Naive thymus-derived CD4-positive, alpha-beta T cell (primary cell): ENCODE data around the gene LRRC52. TPM values are rescaled to one million over a fixed set of nuclear protein-coding genes. Genes with fewer than 3 reads are reported as not detected.

ENCODE experiments used
- ATAC-seq: fragments of 150-1000 bp; cut with Tn5 transposase; 2 replicates; pipeline ENCODE4 v1.10.0; 2021; ENCODE audit warnings: mild to moderate bottlenecking, moderate library complexity
- CTCF ChIA-PET: fragments of 350-600 bp; sonication (Branson Sonifier 250); formaldehyde crosslinking; loops from one replicate; lab custom pipeline; 2021; ENCODE audit warnings: antibody characterized with exemption; lab: Charles Lee
- POLR2A ChIA-PET: fragments of 350-600 bp; sonication (Branson Sonifier 250); formaldehyde crosslinking; loops from one replicate; lab custom pipeline; 2021; ENCODE audit warnings: antibody characterized with exemption, inconsistent platforms; lab: Charles Lee
- DNase-seq, 9 donors: peaks; one replicate each; pipeline versions ENCODE4 v3.0.0 to v3.0.0-alpha.2; 2020 to 2022; ENCODE audit warnings: mixed read lengths in 1 of 9
- H3K27ac ChIP-seq: one replicate; pipeline ENCODE4 v1.7.0; 2013; ENCODE audit warnings: mild to moderate bottlenecking, low read depth, low read length, moderate library complexity
- H3K27me3 ChIP-seq, 2 donors: one replicate each; pipeline ENCODE4 v1.7.0; 2013; ENCODE audit warnings: low read length in 2 of 2, mild to moderate bottlenecking in 2 of 2, moderate library complexity in 2 of 2; ENCODE audit not compliant: control insufficient read depth in 2 of 2, insufficient read depth in 2 of 2
- H3K36me3 ChIP-seq, 3 experiments: 1 replicate in 2 of 3; 2 replicates in 1 of 3; pipeline ENCODE4 v1.7.0; 2013; ENCODE audit warnings: low read length in 3 of 3, mild to moderate bottlenecking in 3 of 3, moderate library complexity in 1 of 3; ENCODE audit not compliant: insufficient read depth in 3 of 3, control insufficient read depth in 2 of 3
- H3K4me1 ChIP-seq, 2 donors: one replicate each; pipeline ENCODE4 v1.7.0; 2013; ENCODE audit warnings: low read length in 2 of 2, mild to moderate bottlenecking in 2 of 2, moderate library complexity in 1 of 2; ENCODE audit not compliant: control insufficient read depth in 2 of 2, insufficient read depth in 2 of 2
- H3K4me3 ChIP-seq: 2 replicates; pipeline ENCODE4 v1.7.0; 2013; ENCODE audit warnings: mild to moderate bottlenecking, low read length
- H3K9me3 ChIP-seq, 3 experiments: 1 replicate in 2 of 3; 2 replicates in 1 of 3; pipeline ENCODE4 v1.7.0; 2013; ENCODE audit warnings: low read length in 3 of 3; ENCODE audit not compliant: control insufficient read depth in 2 of 3
- H3K27ac Mint-ChIP-seq, 9 donors: one replicate each; pipeline ENCODE4 v1.8.0; 2020 to 2022; ENCODE audit warnings: mixed read lengths in 9 of 9, mild to moderate bottlenecking in 8 of 9, moderate library complexity in 5 of 9, inconsistent platforms in 2 of 9
- H3K27me3 Mint-ChIP-seq, 5 donors: one replicate each; pipeline ENCODE4 v1.8.0; 2021 to 2022; ENCODE audit warnings: mixed read lengths in 5 of 5, mild to moderate bottlenecking in 1 of 5
- H3K36me3 Mint-ChIP-seq, 5 donors: one replicate each; pipeline ENCODE4 v1.8.0; 2020 to 2022; ENCODE audit warnings: mixed read lengths in 5 of 5, mild to moderate bottlenecking in 3 of 5, inconsistent platforms in 1 of 5
- H3K4me1 Mint-ChIP-seq, 7 donors: one replicate each; pipeline ENCODE4 v1.8.0; 2020 to 2022; ENCODE audit warnings: mixed read lengths in 7 of 7, mild to moderate bottlenecking in 3 of 7, inconsistent platforms in 1 of 7
- H3K4me3 Mint-ChIP-seq, 10 donors: one replicate each; pipeline ENCODE4 v1.8.0; 2020 to 2022; ENCODE audit warnings: mild to moderate bottlenecking in 10 of 10, mixed read lengths in 10 of 10, moderate library complexity in 6 of 10, inconsistent platforms in 2 of 10
- H3K9me3 Mint-ChIP-seq, 11 donors: one replicate each; pipeline ENCODE4 v1.8.0; 2020 to 2022; ENCODE audit warnings: mixed read lengths in 11 of 11, mild to moderate bottlenecking in 4 of 11, inconsistent platforms in 1 of 11, moderate library complexity in 1 of 11
- intact Hi-C, 2 donors: fragments of 100-400 bp; cut with micrococcal nuclease; formaldehyde crosslinking; loops; one replicate each; pipeline ENCODE4 v1.15.1; 2023
- polyA plus RNA-seq, 2 donors: library from polyadenylated mRNA; unstranded; fragments of 300-500 nt; fragmentation: Illumina TruSeq; gene quantifications; one replicate each; pipeline ENCODE4 v1.2.3, GENCODE V29; 2021
- total RNA-seq, 6 experiments: library from RNA in 5 of 6; stranded (reverse) in 5 of 6; gene quantifications; 1 replicate in 5 of 6; 2 replicates in 1 of 6; pipeline ENCODE4 v1.2.3 and lab custom pipeline; 2021 to 2026

The LRRC52 gene
- total and polyA plus RNA-seq, 7 experiments from 2014 or later: not detected

GRCh38 chr1:165595246-165595938, 51.6 kb downstream of the LRRC52 start:
- H3K27me3 Mint-ChIP-seq: peaks cover 30 to 65% (median 60%) of the 10 kb centered on the region in 5 donors
- H3K36me3 ChIP-seq: no peaks in the 10 kb centered on the region
- peaks cover 0 to 1% (median 0%) of the 10 kb centered on the region in 11 donors for H3K9me3 Mint-ChIP-seq
- POLR2A ChIA-PET: no interaction called here
- CTCF ChIA-PET: interaction anchor here (0.7 to 11.0 kb wide), 3 partner anchors 144 to 202 kb away, joined by 3 to 127 read pairs (median 3); no protein-coding TSS in a partner anchor
- ATAC-seq (no peak), DNase-seq (no peak)
- no peaks in the 10 kb centered on the region for H3K9me3 ChIP-seq
- no peak overlapping the region for H3K4me3 ChIP-seq
- no peak overlapping the region for H3K4me3 Mint-ChIP-seq
- H3K4me1 ChIP-seq: peaks cover 12 to 15% of the 10 kb centered on the region in 2 donors
- no peaks in the 10 kb centered on the region for H3K36me3 Mint-ChIP-seq
- peaks cover 6 to 16% of the 10 kb centered on the region in 2 donors for H3K27me3 ChIP-seq
- intact Hi-C loops: loop anchor here in 1 of 2 donors (5.0 to 10.0 kb wide), 3 partner anchors 232 to 889 kb away; partner anchors contain the start of genes FAM78B and UCK2
- peaks cover 22 to 26% (median 24%) of the 10 kb centered on the region in 7 donors for H3K4me1 Mint-ChIP-seq
- H3K27ac ChIP-seq: no peak overlapping the region
- no peak overlapping the region for H3K27ac Mint-ChIP-seq

- peak; percentile 98 for ATAC-seq
- ChIA-PET POLR2A (interaction anchor here (0.9 to 1.0 kb wide), 2 partner anchors 33 to 34 kb away, joined by 3 to 4 read pairs; partner anchors contain the start of gene MGST3), CTCF (interaction anchor here (0.6 to 11.0 kb wide), 4 partner anchors 167 to 316 kb away, joined by 3 to 127 read pairs (median 36); no protein-coding TSS in a partner anchor)
- H3K4me3 Mint-ChIP-seq: peak overlapping the region; percentile 86 to 95 (median 92)
- peaks cover 24 to 55% (median 47%) of the 10 kb centered on the region in 5 donors for H3K27me3 Mint-ChIP-seq
- no peaks in the 10 kb centered on the region for H3K9me3 Mint-ChIP-seq
- intact Hi-C loops: loop anchor here in 1 of 2 donors (1.0 to 10.0 kb wide), 6 partner anchors 100 to 887 kb away; partner anchors contain the start of genes ALDH9A1, FAM78B, TMCO1 and UCK2
- peak overlapping the region; percentile 31 for H3K27ac ChIP-seq
- H3K36me3 Mint-ChIP-seq: no peaks in the 10 kb centered on the region
- no peaks in the 10 kb centered on the region for H3K36me3 ChIP-seq
- H3K4me1 Mint-ChIP-seq: peaks cover 21 to 28% (median 26%) of the 10 kb centered on the region in 7 donors
- peak overlapping the region; percentile 70 for H3K4me3 ChIP-seq
- H3K27me3 ChIP-seq: peaks cover 6 to 16% of the 10 kb centered on the region in 2 donors
- DNase-seq: peak; percentile 71 to 93 (median 79)
- no peaks in the 10 kb centered on the region for H3K9me3 ChIP-seq
- H3K27ac Mint-ChIP-seq: peak overlapping the region in 8 of 9 donors; percentile 28 to 94 (median 85)
- peaks cover 11 to 12% of the 10 kb centered on the region in 2 donors for H3K4me1 ChIP-seq
These were observed 54.3 kb downstream of the LRRC52 start for GRCh38 chr1:165597883-165598675.

GRCh38 chr1:165598676-165599059, 54.9 kb downstream of the LRRC52 start:
- ChIA-PET CTCF (interaction anchor here (0.6 to 11.0 kb wide), 5 partner anchors 30 to 315 kb away, joined by 3 to 127 read pairs (median 3); no protein-coding TSS in a partner anchor), POLR2A (interaction anchor here (0.8 to 1.0 kb wide), 2 partner anchors 10 to 34 kb away, joined by 4 read pairs; no protein-coding TSS in a partner anchor)
- ATAC-seq: no peak
- Histone ChIP-seq H3K27me3 (peaks cover under 1 to 10% of the 10 kb centered on the region in 2 donors), H3K9me3 (no peaks in the 10 kb centered on the region), H3K27ac (peak overlapping the region; percentile 31), H3K4me3 (peak overlapping the region; percentile 70), H3K4me1 (peaks cover 11 to 12% of the 10 kb centered on the region in 2 donors), H3K36me3 (no peaks in the 10 kb centered on the region)
- H3K9me3 Mint-ChIP-seq: no peaks in the 10 kb centered on the region
- no peak for DNase-seq
- H3K27ac Mint-ChIP-seq: peak overlapping the region in 5 of 9 donors; percentile 25 to 94 (median 82)
- peaks cover 20 to 27% (median 25%) of the 10 kb centered on the region in 7 donors for H3K4me1 Mint-ChIP-seq
- H3K4me3 Mint-ChIP-seq: peak overlapping the region; percentile 86 to 95 (median 92)
- intact Hi-C loops: loop anchor here in 1 of 2 donors (1.0 to 10.0 kb wide), 6 partner anchors 100 to 886 kb away; partner anchors contain the start of genes ALDH9A1, FAM78B, TMCO1 and UCK2
- H3K27me3 Mint-ChIP-seq: peaks cover 18 to 49% (median 42%) of the 10 kb centered on the region in 5 donors
- no peaks in the 10 kb centered on the region for H3K36me3 Mint-ChIP-seq

GRCh38 chr1:165600793-165601192, 57.0 kb downstream of the LRRC52 start:
- POLR2A ChIA-PET: interaction anchor here (0.9 to 2.4 kb wide), 2 partner anchors 31 to 168 kb away, joined by 3 to 8 read pairs; partner anchors contain the start of gene MGST3
- ATAC-seq (no peak), DNase-seq (no peak)
- Mint-ChIP-seq H3K4me1 (peaks cover 20 to 27% (median 25%) of the 10 kb centered on the region in 7 donors), H3K4me3 (no peak overlapping the region), H3K36me3 (no peaks in the 10 kb centered on the region), H3K9me3 (no peaks in the 10 kb centered on the region), H3K27me3 (peaks cover 7 to 33% (median 22%) of the 10 kb centered on the region in 5 donors), H3K27ac (no peak overlapping the region)
- intact Hi-C loops: loop anchor here (1.0 to 5.0 kb wide), 8 partner anchors 30 to 877 kb away; partner anchors contain the start of genes MGST3 (in 1 of the 2) and TMCO1 (in 1 of the 2)
- Histone ChIP-seq H3K27me3 (no peaks in the 10 kb centered on the region), H3K9me3 (no peaks in the 10 kb centered on the region), H3K4me1 (peaks cover 11 to 12% of the 10 kb centered on the region in 2 donors), H3K27ac (no peak overlapping the region), H3K36me3 (no peaks in the 10 kb centered on the region), H3K4me3 (no peak overlapping the region)
- CTCF ChIA-PET: interaction anchor here (0.6 to 11.0 kb wide), 6 partner anchors 8 to 328 kb away, joined by 3 to 127 read pairs (median 4); no protein-coding TSS in a partner anchor

- H3K27ac Mint-ChIP-seq: no peak overlapping the region
- Histone ChIP-seq H3K9me3 (no peaks in the 10 kb centered on the region), H3K4me3 (no peak overlapping the region), H3K27me3 (no peaks in the 10 kb centered on the region), H3K4me1 (peaks cover 0 to under 1% of the 10 kb centered on the region in 2 donors), H3K27ac (no peak overlapping the region), H3K36me3 (no peaks in the 10 kb centered on the region)
- ATAC-seq (no peak), DNase-seq (no peak)
- H3K27me3 Mint-ChIP-seq: peaks cover 0 to 18% (median 9%) of the 10 kb centered on the region in 5 donors
- H3K4me3 Mint-ChIP-seq: no peak overlapping the region
- H3K4me1 Mint-ChIP-seq: peaks cover 0 to 10% (median 9%) of the 10 kb centered on the region in 7 donors
- no peaks in the 10 kb centered on the region for H3K9me3 Mint-ChIP-seq
- no peaks in the 10 kb centered on the region for H3K36me3 Mint-ChIP-seq
- POLR2A ChIA-PET: no interaction called here
- CTCF ChIA-PET: interaction anchor here (0.7 kb wide), 2 partner anchors 108 to 312 kb away, joined by 3 read pairs; no protein-coding TSS in a partner anchor
- intact Hi-C loops: loop anchor here in 1 of 2 donors (5.0 kb wide), 1 partner anchor 873 kb away; no protein-coding TSS in a partner anchor
These were observed 60.0 kb downstream of the LRRC52 start for GRCh38 chr1:165603810-165604209.
